DOHH2 (cell line): ENCODE measurements around the gene CEP112.

Experiments
- CTCF ChIP-seq: fragments of 200-600 bp; sonication (generic); IDR thresholded peaks from one replicate; pipeline ENCODE4 v1.5.1; 2014; ENCODE audit warnings: antibody characterized with exemption, mild to moderate bottlenecking, low read depth, low read length; ENCODE audit not compliant: poor library complexity, severe bottlenecking
- EZH2phosphoT487 ChIP-seq: fragments of 200-600 bp; sonication (generic); IDR thresholded peaks from 2 replicates; pipeline ENCODE4 v1.6.1; 2017; ENCODE audit warnings: borderline replicate concordance, mild to moderate bottlenecking, antibody characterized with exemption, low read length, moderate library complexity, mixed read lengths

GRCh38 chr17:65634533-65634932 is 557.4 kb downstream of the CEP112 start:
- TF ChIP-seq CTCF = no peak
- no peak for TF ChIP-seq EZH2phosphoT487
